ENCODE measurements around the gene PMVK.

Gene PMVK

DNA sequence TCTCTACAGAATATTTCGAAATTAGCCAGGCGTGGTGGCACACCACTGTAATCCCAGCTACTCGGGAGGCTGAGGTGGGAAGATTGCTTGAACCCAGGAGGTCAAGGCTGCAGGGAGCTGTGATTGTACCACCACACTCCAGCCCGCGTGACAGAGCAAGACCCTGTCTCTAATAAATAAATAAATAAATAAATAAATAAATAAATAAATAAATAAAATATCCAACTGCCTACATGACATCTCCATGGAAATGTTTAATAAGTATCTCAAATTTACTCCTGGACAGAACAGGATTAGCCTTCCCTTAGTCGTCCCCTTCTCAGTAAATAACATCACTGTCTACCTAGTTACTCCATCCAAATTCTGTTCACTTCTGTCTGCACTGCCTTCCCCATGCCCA lies 37.5 kb downstream of the PMVK start:
- H3K9me3 ChIP-seq (ENCODE audit: control insufficient read depth in 2 of 2, low read length in 2 of 2), result no peaks in the 10 kb centered on the region
- H3K4me3 ChIP-seq (ENCODE audit: low read length in 2 of 2), result no peak overlapping the region
- H3K27me3 ChIP-seq (ENCODE audit: control insufficient read depth in 2 of 2, insufficient read depth in 2 of 2, low read length in 2 of 2), result no peaks in the 10 kb centered on the region
- H3K4me1 ChIP-seq (ENCODE audit: control insufficient read depth in 2 of 2, insufficient read depth in 2 of 2, low read length in 2 of 2), result no peaks in the 10 kb centered on the region
- H3K36me3 ChIP-seq (ENCODE audit: control insufficient read depth in 2 of 2, insufficient read depth in 2 of 2, low read length in 2 of 2), result no peaks in the 10 kb centered on the region
- no peak overlapping the region for H3K27ac ChIP-seq (ENCODE audit: low read depth in 2 of 2, low read length in 2 of 2)
- no peak overlapping the region for H3K9ac ChIP-seq (ENCODE audit: low read depth in 1 of 2, low read length in 2 of 2)

DNA sequence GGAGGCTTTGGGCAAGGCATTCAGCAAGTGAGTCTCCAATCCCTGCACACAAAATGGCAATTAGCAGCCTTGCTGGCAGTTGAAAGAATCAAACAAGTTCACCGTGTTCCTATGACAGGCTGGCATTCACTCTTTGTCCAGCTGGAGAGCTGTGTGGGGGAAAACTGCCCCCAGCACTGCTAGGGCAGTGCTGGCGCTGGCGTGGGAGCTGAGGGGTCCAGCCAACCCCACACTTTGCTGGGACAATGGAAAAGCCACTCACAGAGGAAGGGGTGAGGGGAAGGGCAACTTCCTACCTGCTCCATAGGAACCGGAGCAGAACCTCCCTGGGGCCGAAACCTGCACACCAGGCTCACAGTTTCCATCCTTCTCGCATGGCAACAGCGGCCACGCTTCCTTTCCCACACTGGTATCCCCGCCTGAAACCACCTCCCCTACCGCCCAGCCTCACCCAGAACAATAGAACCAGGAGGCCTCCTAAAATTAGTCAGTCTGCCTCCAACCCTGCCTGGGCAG lies 39.7 kb downstream of the PMVK start:
- Histone ChIP-seq H3K27ac (ENCODE audit: low read depth in 2 of 2, low read length in 2 of 2) (no peak overlapping the region), H3K4me3 (ENCODE audit: low read length in 2 of 2) (no peak overlapping the region), H3K9me3 (ENCODE audit: control insufficient read depth in 2 of 2, low read length in 2 of 2) (no peaks in the 10 kb centered on the region), H3K27me3 (ENCODE audit: control insufficient read depth in 2 of 2, insufficient read depth in 2 of 2, low read length in 2 of 2) (no peaks in the 10 kb centered on the region), H3K36me3 (ENCODE audit: control insufficient read depth in 2 of 2, insufficient read depth in 2 of 2, low read length in 2 of 2) (no peaks in the 10 kb centered on the region), H3K4me1 (ENCODE audit: control insufficient read depth in 2 of 2, insufficient read depth in 2 of 2, low read length in 2 of 2) (no peaks in the 10 kb centered on the region), H3K9ac (ENCODE audit: low read depth in 1 of 2, low read length in 2 of 2) (no peak overlapping the region)

DNA sequence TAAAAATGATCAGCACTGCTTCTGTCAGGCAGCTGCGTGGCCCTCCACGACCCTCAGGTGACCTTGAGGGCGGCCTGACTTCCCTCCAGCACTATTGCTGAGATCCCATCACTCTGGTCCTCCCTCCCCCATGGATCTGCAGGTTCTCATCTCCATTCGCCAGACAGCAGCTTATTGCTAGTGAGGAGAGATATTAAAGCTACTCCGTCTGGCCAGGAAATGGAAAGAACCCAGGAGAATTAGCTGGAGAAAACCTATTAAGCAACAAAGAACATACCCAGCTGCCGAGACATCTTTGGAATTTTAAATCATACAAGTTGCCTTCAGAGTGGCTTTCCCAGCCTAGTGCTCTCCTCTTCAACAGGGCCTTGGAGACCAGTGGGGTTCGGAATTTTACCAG lies 40.7 kb downstream of the PMVK start:
- H3K36me3 ChIP-seq (ENCODE audit: control insufficient read depth in 2 of 2, insufficient read depth in 2 of 2, low read length in 2 of 2), result no peaks in the 10 kb centered on the region
- H3K27me3 ChIP-seq (ENCODE audit: control insufficient read depth in 2 of 2, insufficient read depth in 2 of 2, low read length in 2 of 2), result no peaks in the 10 kb centered on the region
- H3K27ac ChIP-seq (ENCODE audit: low read depth in 2 of 2, low read length in 2 of 2), result no peak overlapping the region
- H3K4me3 ChIP-seq (ENCODE audit: low read length in 2 of 2), result no peak overlapping the region
- H3K9ac ChIP-seq (ENCODE audit: low read depth in 1 of 2, low read length in 2 of 2), result no peak overlapping the region
- no peaks in the 10 kb centered on the region for H3K9me3 ChIP-seq (ENCODE audit: control insufficient read depth in 2 of 2, low read length in 2 of 2)
- no peaks in the 10 kb centered on the region for H3K4me1 ChIP-seq (ENCODE audit: control insufficient read depth in 2 of 2, insufficient read depth in 2 of 2, low read length in 2 of 2)

DNA sequence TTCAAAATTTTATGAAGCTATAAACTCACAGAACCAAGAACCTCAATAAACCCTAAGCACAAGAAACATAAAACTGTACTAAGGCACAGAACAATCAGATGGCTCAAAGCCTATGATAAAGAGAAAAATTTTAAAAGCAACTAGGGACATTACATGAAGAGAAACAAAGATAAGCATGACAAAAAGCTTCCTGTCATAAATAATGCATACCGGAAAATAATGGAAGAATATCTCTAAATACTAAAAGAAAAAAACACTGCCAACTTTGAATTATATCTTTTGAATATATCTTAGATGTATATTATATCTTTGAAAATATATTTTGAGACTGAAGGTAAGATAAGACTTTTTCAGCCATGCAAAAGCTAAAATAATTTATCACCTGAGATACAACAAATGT lies 45.1 kb downstream of the PMVK start:
- Histone ChIP-seq H3K4me1 (ENCODE audit: control insufficient read depth in 2 of 2, insufficient read depth in 2 of 2, low read length in 2 of 2) (no peaks in the 10 kb centered on the region), H3K9ac (ENCODE audit: low read depth in 1 of 2, low read length in 2 of 2) (no peak overlapping the region), H3K27ac (ENCODE audit: low read depth in 2 of 2, low read length in 2 of 2) (no peak overlapping the region), H3K9me3 (ENCODE audit: control insufficient read depth in 2 of 2, low read length in 2 of 2) (no peaks in the 10 kb centered on the region), H3K27me3 (ENCODE audit: control insufficient read depth in 2 of 2, insufficient read depth in 2 of 2, low read length in 2 of 2) (no peaks in the 10 kb centered on the region), H3K36me3 (ENCODE audit: control insufficient read depth in 2 of 2, insufficient read depth in 2 of 2, low read length in 2 of 2) (no peaks in the 10 kb centered on the region), H3K4me3 (ENCODE audit: low read length in 2 of 2) (no peak overlapping the region)

DNA sequence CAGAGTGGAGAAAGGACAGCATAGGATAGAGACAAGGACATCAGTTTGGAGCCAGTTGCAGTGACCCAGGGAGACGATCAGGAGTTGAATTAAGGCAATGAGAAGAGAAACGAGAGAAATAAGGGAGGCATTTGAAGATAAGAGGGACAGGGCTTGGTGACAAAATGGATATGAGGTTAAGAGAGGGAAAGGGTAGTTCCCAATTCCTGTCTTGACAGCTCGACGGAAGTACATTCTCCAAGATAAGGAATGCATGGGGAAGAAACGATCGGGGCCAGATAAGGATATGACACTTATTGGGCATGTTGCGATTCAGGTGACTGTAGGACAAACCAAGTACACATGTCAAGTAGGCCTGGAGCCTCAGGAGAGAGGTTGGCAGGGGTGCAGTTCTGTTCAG lies 47.8 kb downstream of the PMVK start:
- no peak overlapping the region for H3K9ac ChIP-seq (ENCODE audit: low read depth in 1 of 2, low read length in 2 of 2)
- H3K4me3 ChIP-seq (ENCODE audit: low read length in 2 of 2), result no peak overlapping the region
- H3K27ac ChIP-seq (ENCODE audit: low read depth in 2 of 2, low read length in 2 of 2), result no peak overlapping the region
- no peaks in the 10 kb centered on the region for H3K9me3 ChIP-seq (ENCODE audit: control insufficient read depth in 2 of 2, low read length in 2 of 2)
- no peaks in the 10 kb centered on the region for H3K4me1 ChIP-seq (ENCODE audit: control insufficient read depth in 2 of 2, insufficient read depth in 2 of 2, low read length in 2 of 2)
- H3K36me3 ChIP-seq (ENCODE audit: control insufficient read depth in 2 of 2, insufficient read depth in 2 of 2, low read length in 2 of 2), result no peaks in the 10 kb centered on the region
- H3K27me3 ChIP-seq (ENCODE audit: control insufficient read depth in 2 of 2, insufficient read depth in 2 of 2, low read length in 2 of 2), result no peaks in the 10 kb centered on the region

DNA sequence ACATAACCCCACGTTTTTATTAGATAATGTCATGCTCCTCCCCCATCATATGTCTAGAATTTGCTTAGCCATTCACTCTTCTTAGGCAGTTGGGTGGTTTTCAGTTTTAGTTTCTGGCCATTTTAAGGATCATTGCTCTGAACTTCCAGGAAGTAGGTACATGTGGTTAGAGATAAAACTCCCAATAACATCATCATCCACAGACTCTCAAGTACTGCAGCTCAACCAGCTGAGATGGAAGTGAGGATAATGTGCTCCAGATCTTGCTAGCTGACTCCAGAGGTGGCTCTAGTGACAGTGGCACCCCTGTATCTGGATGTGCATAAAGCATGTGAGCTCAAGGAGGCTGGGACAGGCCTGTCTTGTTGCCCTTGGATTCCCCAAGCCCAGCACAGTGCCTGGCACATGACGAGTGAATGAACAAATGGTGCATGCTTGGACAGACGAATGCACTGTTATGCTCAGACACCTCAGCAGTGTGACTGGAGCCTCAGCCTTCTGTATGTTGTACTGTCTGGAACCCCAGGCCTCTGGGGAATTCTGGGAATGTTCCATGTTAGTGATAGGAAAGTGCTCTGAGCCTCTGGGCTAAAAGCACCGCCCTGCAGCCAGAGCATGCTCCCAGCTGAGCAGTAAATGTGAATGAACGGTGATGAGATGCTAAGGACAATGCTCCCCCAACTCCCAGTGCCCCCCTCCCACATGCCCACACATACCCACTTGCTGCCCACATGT lies 50.1 kb downstream of the PMVK start:
- H3K4me1 ChIP-seq (ENCODE audit: control insufficient read depth in 2 of 2, insufficient read depth in 2 of 2, low read length in 2 of 2), result no peaks in the 10 kb centered on the region
- no peaks in the 10 kb centered on the region for H3K9me3 ChIP-seq (ENCODE audit: control insufficient read depth in 2 of 2, low read length in 2 of 2)
- no peaks in the 10 kb centered on the region for H3K27me3 ChIP-seq (ENCODE audit: control insufficient read depth in 2 of 2, insufficient read depth in 2 of 2, low read length in 2 of 2)
- no peak overlapping the region for H3K27ac ChIP-seq (ENCODE audit: low read depth in 2 of 2, low read length in 2 of 2)
- no peak overlapping the region for H3K9ac ChIP-seq (ENCODE audit: low read depth in 1 of 2, low read length in 2 of 2)
- no peak overlapping the region for H3K4me3 ChIP-seq (ENCODE audit: low read length in 2 of 2)
- H3K36me3 ChIP-seq (ENCODE audit: control insufficient read depth in 2 of 2, insufficient read depth in 2 of 2, low read length in 2 of 2), result no peaks in the 10 kb centered on the region

DNA sequence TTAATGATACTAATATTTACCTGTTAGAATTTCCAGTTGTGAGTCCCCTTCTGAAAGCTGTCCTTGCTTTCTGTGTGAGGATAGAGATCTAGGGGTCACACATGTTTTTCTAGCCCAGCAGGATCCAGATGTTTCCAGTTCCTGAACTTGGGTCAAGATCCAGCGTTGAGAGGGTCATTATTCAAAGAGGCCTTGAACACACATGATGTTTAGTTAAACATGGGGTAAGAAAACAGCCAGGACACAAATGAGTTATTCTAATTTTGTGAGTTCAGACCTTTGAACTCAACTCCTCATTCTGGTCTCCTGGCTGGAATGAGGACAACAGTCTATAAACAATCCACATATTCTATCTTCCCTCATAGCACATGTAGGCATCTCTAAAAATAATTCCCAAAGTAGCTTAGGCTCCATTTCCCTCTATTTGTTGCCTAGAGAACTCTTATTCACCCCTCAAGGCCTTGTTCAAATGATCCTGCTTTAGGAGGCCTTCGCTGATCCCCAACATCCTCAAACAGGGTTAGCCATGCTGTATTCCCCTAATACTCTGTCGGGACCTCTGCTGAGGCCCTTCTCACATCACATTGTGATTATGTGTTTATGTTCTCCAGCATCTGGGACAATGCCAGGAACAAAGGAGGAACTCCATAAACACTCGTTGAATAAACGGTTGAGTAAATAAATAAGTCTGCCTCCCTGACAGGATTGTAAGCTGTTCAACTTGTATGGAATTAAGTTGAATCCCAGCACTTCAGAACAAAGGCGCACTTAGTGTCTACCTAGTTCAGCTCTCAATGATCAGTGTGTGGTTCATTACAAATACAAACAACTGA lies 51.4 kb downstream of the PMVK start:
- no peaks in the 10 kb centered on the region for H3K27me3 ChIP-seq (ENCODE audit: control insufficient read depth in 2 of 2, insufficient read depth in 2 of 2, low read length in 2 of 2)

DNA sequence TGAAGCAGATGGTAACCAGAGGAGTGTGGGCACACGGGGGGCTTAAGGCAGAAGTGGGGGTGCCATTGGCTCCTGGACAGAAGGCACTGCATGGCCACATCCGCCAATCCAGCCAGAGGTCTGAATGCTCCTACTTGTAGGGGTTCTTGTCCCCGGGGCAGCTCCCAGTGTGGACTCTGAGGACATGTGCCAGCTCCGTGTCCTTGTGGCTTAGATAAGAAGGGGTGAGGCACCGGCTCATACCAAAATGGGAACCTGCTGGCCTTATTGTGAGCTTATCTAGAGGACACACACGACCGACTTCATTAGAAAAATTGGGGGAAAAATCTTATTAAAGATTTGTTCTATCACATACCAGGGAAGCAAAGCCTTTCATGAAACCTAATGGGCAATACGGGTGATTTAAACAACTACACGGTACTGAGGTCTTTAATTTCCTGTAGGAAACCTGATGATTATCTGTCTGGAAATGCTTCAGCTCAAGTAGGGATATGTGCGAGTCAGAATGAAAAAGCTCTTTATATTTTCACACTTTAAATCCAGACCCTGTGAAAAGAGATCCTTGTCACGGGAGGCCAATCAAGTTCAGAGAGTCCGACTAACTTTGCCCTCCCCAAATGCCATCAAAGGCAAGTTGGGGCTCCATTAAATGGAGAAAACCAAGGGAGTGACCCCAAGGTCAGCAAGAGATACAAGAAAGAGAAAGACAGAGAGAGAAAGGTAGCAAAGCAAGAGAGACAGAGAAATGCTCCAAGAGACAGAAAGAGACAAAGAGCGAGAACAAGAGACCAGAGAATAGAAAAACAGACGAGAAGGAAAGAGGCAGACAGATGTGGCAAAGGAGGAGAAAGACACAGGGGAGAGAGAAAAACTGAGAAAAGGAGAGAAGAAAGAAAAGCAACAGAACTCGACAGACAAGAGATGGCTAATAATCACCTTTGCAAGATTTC lies 52.3 kb downstream of the PMVK start:
- no peaks in the 10 kb centered on the region for H3K9me3 ChIP-seq (ENCODE audit: control insufficient read depth in 2 of 2, low read length in 2 of 2)
- no peak overlapping the region for H3K27ac ChIP-seq (ENCODE audit: low read depth in 2 of 2, low read length in 2 of 2)
- no peaks in the 10 kb centered on the region for H3K4me1 ChIP-seq (ENCODE audit: control insufficient read depth in 2 of 2, insufficient read depth in 2 of 2, low read length in 2 of 2)
- no peak overlapping the region for H3K4me3 ChIP-seq (ENCODE audit: low read length in 2 of 2)
- H3K9ac ChIP-seq (ENCODE audit: low read depth in 1 of 2, low read length in 2 of 2), result no peak overlapping the region
- no peaks in the 10 kb centered on the region for H3K36me3 ChIP-seq (ENCODE audit: control insufficient read depth in 2 of 2, insufficient read depth in 2 of 2, low read length in 2 of 2)
- no peaks in the 10 kb centered on the region for H3K27me3 ChIP-seq (ENCODE audit: control insufficient read depth in 2 of 2, insufficient read depth in 2 of 2, low read length in 2 of 2)

More for the DNA sequence above, 51.4 kb downstream of the PMVK start:
- H3K27ac ChIP-seq (ENCODE audit: low read depth in 2 of 2, low read length in 2 of 2), result no peak overlapping the region
- no peaks in the 10 kb centered on the region for H3K36me3 ChIP-seq (ENCODE audit: control insufficient read depth in 2 of 2, insufficient read depth in 2 of 2, low read length in 2 of 2)
- no peaks in the 10 kb centered on the region for H3K4me1 ChIP-seq (ENCODE audit: control insufficient read depth in 2 of 2, insufficient read depth in 2 of 2, low read length in 2 of 2)
- no peaks in the 10 kb centered on the region for H3K9me3 ChIP-seq (ENCODE audit: control insufficient read depth in 2 of 2, low read length in 2 of 2)
- no peak overlapping the region for H3K4me3 ChIP-seq (ENCODE audit: low read length in 2 of 2)
- H3K9ac ChIP-seq (ENCODE audit: low read depth in 1 of 2, low read length in 2 of 2), result no peak overlapping the region

DNA sequence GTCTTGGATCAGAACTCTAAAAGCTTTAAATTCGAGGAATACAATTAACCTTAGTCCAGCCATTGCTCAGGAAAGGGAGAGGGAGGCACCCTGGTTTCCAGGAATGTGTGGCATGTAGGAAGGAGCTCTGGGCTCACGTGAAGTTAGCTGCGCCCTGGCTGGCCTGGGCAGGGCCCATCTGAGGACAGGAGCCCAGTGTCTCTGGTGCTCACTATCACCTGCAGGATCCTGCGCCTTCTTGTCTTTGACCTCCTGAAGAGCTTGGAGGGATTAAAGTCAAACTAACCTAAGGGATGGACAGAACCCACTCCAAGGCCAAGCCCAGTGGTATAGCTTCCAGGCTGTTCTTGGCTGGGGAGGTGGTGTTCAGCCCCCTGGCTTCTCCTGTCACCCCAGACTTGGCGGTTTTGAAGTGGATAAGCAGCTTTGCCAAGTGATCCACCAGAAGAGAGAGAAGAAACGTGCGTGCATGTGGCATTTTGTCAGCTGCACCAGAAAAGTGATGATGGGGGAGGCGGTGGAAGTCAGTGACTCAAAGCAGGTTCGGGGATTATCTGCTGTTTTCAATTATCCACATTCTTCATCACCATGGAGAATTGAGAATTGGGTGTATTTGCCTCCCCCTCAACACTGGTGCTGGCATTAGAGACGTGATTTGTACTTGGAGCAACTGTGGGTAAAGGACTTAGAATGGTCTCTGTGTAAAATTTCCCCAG lies 54.5 kb downstream of the PMVK start:
- Histone ChIP-seq H3K4me1 (ENCODE audit: control insufficient read depth in 2 of 2, insufficient read depth in 2 of 2, low read length in 2 of 2) (peaks cover 0 to 8% of the 10 kb centered on the region in 2 donors), H3K9ac (ENCODE audit: low read depth in 1 of 2, low read length in 2 of 2) (no peak overlapping the region), H3K9me3 (ENCODE audit: control insufficient read depth in 2 of 2, low read length in 2 of 2) (no peaks in the 10 kb centered on the region), H3K27me3 (ENCODE audit: control insufficient read depth in 2 of 2, insufficient read depth in 2 of 2, low read length in 2 of 2) (no peaks in the 10 kb centered on the region), H3K4me3 (ENCODE audit: low read length in 2 of 2) (no peak overlapping the region), H3K36me3 (ENCODE audit: control insufficient read depth in 2 of 2, insufficient read depth in 2 of 2, low read length in 2 of 2) (no peaks in the 10 kb centered on the region), H3K27ac (ENCODE audit: low read depth in 2 of 2, low read length in 2 of 2) (no peak overlapping the region)
